Effector CD8-positive, alpha-beta T cell (primary cell): ENCODE measurements around the gene EHD1.

Source experiments
- DNase-seq: peaks from one replicate; lab custom pipeline; 2025; lab: John Stamatoyannopoulos, UW
- total RNA-seq, 4 experiments: gene quantifications; one replicate each; lab custom pipeline; 2026; lab: John Stamatoyannopoulos, UW

Gene EHD1
- 207 to 329 (median 305) reads per million in 4 experiments for total RNA-seq

- DNase-seq = peak; percentile 100
Observed at GRCh38 chr11:64878494-64879243, at the start of gene EHD1. Gene EHD1 (minus strand): TSS chr11:64878621. CDS start chr11:64878464, 157 bp downstream.

GRCh38 chr11:64926689-64927088, 48.3 kb upstream of the EHD1 start:
- no peak for DNase-seq

GRCh38 chr11:64925536-64926436, 47.4 kb upstream of the EHD1 start:
- no peak for DNase-seq

- no peak for DNase-seq
Observed at GRCh38 chr11:64924910-64925284, 46.5 kb upstream of the EHD1 start.

GRCh38 chr11:64923944-64924909, 45.8 kb upstream of the EHD1 start, which contains the start of gene PPP2R5B:
Gene PPP2R5B (plus strand): TSS chr11:64924689. CDS start chr11:64925735, 1,046 bp downstream.
- DNase-seq = peak; percentile 85

- no peak for DNase-seq
Observed at GRCh38 chr11:64923151-64923661, 44.8 kb upstream of the EHD1 start.

GRCh38 chr11:64921384-64921783, 43.0 kb upstream of the EHD1 start:
- DNase-seq = no peak

GRCh38 chr11:64920124-64920523, 41.7 kb upstream of the EHD1 start:
- DNase-seq = no peak

GRCh38 chr11:64919627-64920026, 41.2 kb upstream of the EHD1 start:
- no peak for DNase-seq

- DNase-seq = no peak
Observed at GRCh38 chr11:64918017-64918416, 39.6 kb upstream of the EHD1 start.

- no peak for DNase-seq
Observed at GRCh38 chr11:64917663-64917995, 39.2 kb upstream of the EHD1 start.

- peak; percentile 98 for DNase-seq
Observed at GRCh38 chr11:64916775-64917662, 38.6 kb upstream of the EHD1 start, which contains the start of gene ATG2A. Gene ATG2A (minus strand): TSS chr11:64917209. CDS start chr11:64917135, 74 bp downstream.

- DNase-seq = peak; percentile 17
Observed at GRCh38 chr11:64916040-64916774, 37.8 kb upstream of the EHD1 start.

- no peak for DNase-seq
Observed at GRCh38 chr11:64915376-64915887, 37.0 kb upstream of the EHD1 start.

GRCh38 chr11:64914123-64914522, 35.7 kb upstream of the EHD1 start:
- DNase-seq = no peak

- no peak for DNase-seq
Observed at GRCh38 chr11:64913171-64913727, 34.8 kb upstream of the EHD1 start.

- no peak for DNase-seq
Observed at GRCh38 chr11:64911689-64912088, 33.3 kb upstream of the EHD1 start.

- DNase-seq = no peak
Observed at GRCh38 chr11:64911142-64911541, 32.7 kb upstream of the EHD1 start.
